HG03159 (cell line): ENCODE results near the gene SPATA18.
"Not testable (repeated sequence)": the region's sequence is repeated elsewhere in the genome, so short reads cannot be mapped to it uniquely, and the experiment has no call there.

ENCODE experiments used
- ATAC-seq: cut with Tn5 transposase; IDR thresholded peaks from one replicate; pipeline ENCODE4 v1.9.1; 2021; ENCODE audit warnings: mild to moderate bottlenecking, moderate library complexity; ENCODE audit not compliant: unreplicated experiment

SPATA18 gene

GRCh38 chr4:52105276-52105675 lies 54.2 kb downstream of the SPATA18 start:
- ATAC-seq: no peak

GRCh38 chr4:52106191-52106590 lies 55.1 kb downstream of the SPATA18 start:
- ATAC-seq: no peak

GRCh38 chr4:52106660-52107059 lies 55.6 kb downstream of the SPATA18 start:
- no peak for ATAC-seq

- no peak for ATAC-seq
Observed at GRCh38 chr4:52107336-52107735, 56.2 kb downstream of the SPATA18 start.

GRCh38 chr4:52107745-52108144 lies 56.6 kb downstream of the SPATA18 start:
- no peak for ATAC-seq

GRCh38 chr4:52110171-52110570 lies 59.1 kb downstream of the SPATA18 start:
- ATAC-seq: no peak

- no peak for ATAC-seq
Observed at GRCh38 chr4:52111995-52112394, 60.9 kb downstream of the SPATA18 start.

- ATAC-seq: no peak
Observed at GRCh38 chr4:52112411-52112810, 61.3 kb downstream of the SPATA18 start.

- no peak for ATAC-seq
Observed at GRCh38 chr4:52116641-52117040, 65.5 kb downstream of the SPATA18 start.

GRCh38 chr4:52126226-52126625 lies 75.1 kb downstream of the SPATA18 start:
- ATAC-seq: no peak

- ATAC-seq: no peak
Observed at GRCh38 chr4:52126966-52127365, 75.9 kb downstream of the SPATA18 start.

GRCh38 chr4:52135171-52135570 lies 84.1 kb downstream of the SPATA18 start:
- ATAC-seq: no peak

GRCh38 chr4:52137152-52137551 lies 86.0 kb downstream of the SPATA18 start:
- ATAC-seq: not testable (repeated sequence)

- ATAC-seq: no peak
Observed at GRCh38 chr4:52142816-52143215, 91.7 kb downstream of the SPATA18 start.

- ATAC-seq: no peak
Observed at GRCh38 chr4:52143815-52144214, 92.7 kb downstream of the SPATA18 start.

- no peak for ATAC-seq
Observed at GRCh38 chr4:52144372-52144771, 93.3 kb downstream of the SPATA18 start.
